Measurements from ENCODE around the gene H6PD.

Gene H6PD

GRCh38 chr1:9242338-9242969, 7.9 kb downstream of the H6PD start:
- Histone ChIP-seq H3K27me3 (ENCODE audit: low read depth, low read length) (no peaks in the 10 kb centered on the region), H3K79me2 (ENCODE audit: low read length) (no peaks in the 10 kb centered on the region), H4K20me1 (ENCODE audit: insufficient read depth, low read length) (no peaks in the 10 kb centered on the region), H3K27ac (ENCODE audit: low read length) (no peak overlapping the region), H3K9me3 (ENCODE audit: insufficient read depth, low read length) (no peaks in the 10 kb centered on the region), H3K4me2 (ENCODE audit: low read length) (no peak overlapping the region), H3K4me1 (ENCODE audit: low read length) (no peaks in the 10 kb centered on the region), H3K4me3 (ENCODE audit: low read length) (no peak overlapping the region), H3K9ac (ENCODE audit: low read length) (no peak overlapping the region), H3K36me3 (replicated peaks; ENCODE audit: low read depth, low read length) (no peaks in the 10 kb centered on the region), H2AFZ (ENCODE audit: low read depth, low read length) (no peak overlapping the region)
- no peak for TF ChIP-seq EZH2phosphoT487 (IDR thresholded peaks at IDR 0.05; ENCODE audit: low read depth)
- TF ChIP-seq, protein P1, sequence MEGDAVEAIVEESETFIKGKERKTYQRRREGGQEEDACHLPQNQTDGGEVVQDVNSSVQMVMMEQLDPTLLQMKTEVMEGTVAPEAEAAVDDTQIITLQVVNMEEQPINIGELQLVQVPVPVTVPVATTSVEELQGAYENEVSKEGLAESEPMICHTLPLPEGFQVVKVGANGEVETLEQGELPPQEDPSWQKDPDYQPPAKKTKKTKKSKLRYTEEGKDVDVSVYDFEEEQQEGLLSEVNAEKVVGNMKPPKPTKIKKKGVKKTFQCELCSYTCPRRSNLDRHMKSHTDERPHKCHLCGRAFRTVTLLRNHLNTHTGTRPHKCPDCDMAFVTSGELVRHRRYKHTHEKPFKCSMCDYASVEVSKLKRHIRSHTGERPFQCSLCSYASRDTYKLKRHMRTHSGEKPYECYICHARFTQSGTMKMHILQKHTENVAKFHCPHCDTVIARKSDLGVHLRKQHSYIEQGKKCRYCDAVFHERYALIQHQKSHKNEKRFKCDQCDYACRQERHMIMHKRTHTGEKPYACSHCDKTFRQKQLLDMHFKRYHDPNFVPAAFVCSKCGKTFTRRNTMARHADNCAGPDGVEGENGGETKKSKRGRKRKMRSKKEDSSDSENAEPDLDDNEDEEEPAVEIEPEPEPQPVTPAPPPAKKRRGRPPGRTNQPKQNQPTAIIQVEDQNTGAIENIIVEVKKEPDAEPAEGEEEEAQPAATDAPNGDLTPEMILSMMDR (IDR thresholded peaks at IDR 0.05; ENCODE audit: low read depth, low read length): no peak

DNA sequence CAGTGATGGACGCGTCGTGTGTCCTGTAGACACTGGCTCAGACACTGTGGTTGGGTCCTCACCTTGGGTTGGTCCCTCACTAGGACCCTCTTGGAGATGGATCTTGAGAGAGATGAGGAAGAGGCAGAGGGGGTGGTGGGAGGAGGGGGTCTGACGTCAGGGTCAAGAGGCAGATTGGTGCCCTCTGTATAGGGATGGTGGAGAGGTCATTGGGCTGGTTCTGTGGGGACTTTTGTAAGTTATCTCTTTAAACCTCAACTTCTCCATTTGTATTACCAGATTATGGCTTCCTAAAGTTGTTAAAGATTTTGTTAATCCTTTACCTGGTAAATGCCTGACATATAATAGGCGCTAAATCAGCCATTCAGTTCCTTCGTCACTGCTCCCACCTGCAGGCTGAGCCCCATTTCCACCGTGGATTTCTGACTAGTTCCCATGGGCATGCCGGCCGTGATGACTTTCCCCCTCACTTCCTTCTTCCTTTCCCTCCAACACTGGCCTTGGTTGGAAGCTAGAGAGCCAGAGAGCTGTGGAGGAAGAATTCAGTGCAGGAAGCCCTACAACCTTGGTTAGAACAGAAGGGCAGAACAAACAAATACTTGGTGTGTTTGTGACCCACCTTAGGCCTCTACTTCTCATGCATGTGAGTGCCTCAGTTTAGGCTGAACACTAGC, 8.6 kb downstream of the H6PD start:
- H3K27me3 ChIP-seq (ENCODE audit: low read depth, low read length): no peaks in the 10 kb centered on the region
- no peak for TF ChIP-seq EZH2phosphoT487 (IDR thresholded peaks at IDR 0.05; ENCODE audit: low read depth)
- TF ChIP-seq, protein P1 (IDR thresholded peaks at IDR 0.05; ENCODE audit: low read depth, low read length): no peak
- no peaks in the 10 kb centered on the region for H3K36me3 ChIP-seq (replicated peaks; ENCODE audit: low read depth, low read length)
- no peak overlapping the region for H2AFZ ChIP-seq (ENCODE audit: low read depth, low read length)
- H3K4me2 ChIP-seq (ENCODE audit: low read length): no peak overlapping the region
- H3K4me3 ChIP-seq (ENCODE audit: low read length): no peak overlapping the region
- H3K9ac ChIP-seq (ENCODE audit: low read length): no peak overlapping the region
- H4K20me1 ChIP-seq (ENCODE audit: insufficient read depth, low read length): no peaks in the 10 kb centered on the region
- H3K4me1 ChIP-seq (ENCODE audit: low read length): no peaks in the 10 kb centered on the region
- no peak overlapping the region for H3K27ac ChIP-seq (ENCODE audit: low read length)
- no peaks in the 10 kb centered on the region for H3K9me3 ChIP-seq (ENCODE audit: insufficient read depth, low read length)
- H3K79me2 ChIP-seq (ENCODE audit: low read length): no peaks in the 10 kb centered on the region

GRCh38 chr1:9244501-9245229, 10.1 kb downstream of the H6PD start:
- no peaks in the 10 kb centered on the region for H3K36me3 ChIP-seq (replicated peaks; ENCODE audit: low read depth, low read length)
- H3K4me2 ChIP-seq (ENCODE audit: low read length): no peak overlapping the region
- TF ChIP-seq, protein P1 (IDR thresholded peaks at IDR 0.05; ENCODE audit: low read depth, low read length): no peak
- no peak for TF ChIP-seq EZH2phosphoT487 (IDR thresholded peaks at IDR 0.05; ENCODE audit: low read depth)
- no peak overlapping the region for H3K27ac ChIP-seq (ENCODE audit: low read length)
- no peaks in the 10 kb centered on the region for H3K79me2 ChIP-seq (ENCODE audit: low read length)
- H3K4me1 ChIP-seq (ENCODE audit: low read length): no peaks in the 10 kb centered on the region
- no peak overlapping the region for H2AFZ ChIP-seq (ENCODE audit: low read depth, low read length)
- H3K9me3 ChIP-seq (ENCODE audit: insufficient read depth, low read length): no peaks in the 10 kb centered on the region
- no peaks in the 10 kb centered on the region for H3K27me3 ChIP-seq (ENCODE audit: low read depth, low read length)
- no peaks in the 10 kb centered on the region for H4K20me1 ChIP-seq (ENCODE audit: insufficient read depth, low read length)
- H3K9ac ChIP-seq (ENCODE audit: low read length): no peak overlapping the region
- H3K4me3 ChIP-seq (ENCODE audit: low read length): no peak overlapping the region

DNA sequence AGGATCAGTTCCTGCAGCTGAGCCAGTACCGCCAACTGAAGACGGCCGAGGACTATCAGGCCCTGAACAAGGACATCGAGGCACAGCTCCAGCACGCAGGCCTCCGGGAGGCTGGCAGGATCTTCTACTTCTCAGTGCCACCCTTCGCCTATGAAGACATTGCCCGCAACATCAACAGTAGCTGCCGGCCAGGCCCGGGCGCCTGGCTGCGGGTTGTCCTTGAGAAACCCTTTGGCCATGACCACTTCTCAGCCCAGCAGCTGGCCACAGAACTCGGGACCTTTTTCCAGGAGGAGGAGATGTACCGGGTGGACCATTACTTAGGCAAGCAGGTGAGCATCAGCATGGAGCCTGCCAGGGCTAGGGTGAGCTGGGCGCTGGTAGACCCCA, 10.7 kb downstream of the H6PD start:
- Histone ChIP-seq H3K9me3 (ENCODE audit: insufficient read depth, low read length) (no peaks in the 10 kb centered on the region), H3K4me2 (ENCODE audit: low read length) (no peak overlapping the region), H2AFZ (ENCODE audit: low read depth, low read length) (no peak overlapping the region), H3K36me3 (replicated peaks; ENCODE audit: low read depth, low read length) (no peaks in the 10 kb centered on the region), H3K4me3 (ENCODE audit: low read length) (no peak overlapping the region), H3K27me3 (ENCODE audit: low read depth, low read length) (no peaks in the 10 kb centered on the region), H3K4me1 (ENCODE audit: low read length) (no peaks in the 10 kb centered on the region), H4K20me1 (ENCODE audit: insufficient read depth, low read length) (no peaks in the 10 kb centered on the region), H3K9ac (ENCODE audit: low read length) (no peak overlapping the region), H3K79me2 (ENCODE audit: low read length) (no peaks in the 10 kb centered on the region), H3K27ac (ENCODE audit: low read length) (no peak overlapping the region)
- no peak for TF ChIP-seq EZH2phosphoT487 (IDR thresholded peaks at IDR 0.05; ENCODE audit: low read depth)
- TF ChIP-seq, protein P1 (IDR thresholded peaks at IDR 0.05; ENCODE audit: low read depth, low read length): no peak
